ENCODE results near the gene MCF2L. TPM values are rescaled to one million over a fixed set of nuclear protein-coding genes. Genes with fewer than 3 reads are reported as not detected.

Gene MCF2L
- total RNA-seq, 3 donors from 2014 or later, result 33.4 to 77.3 (median 38.6) TPM

DNA sequence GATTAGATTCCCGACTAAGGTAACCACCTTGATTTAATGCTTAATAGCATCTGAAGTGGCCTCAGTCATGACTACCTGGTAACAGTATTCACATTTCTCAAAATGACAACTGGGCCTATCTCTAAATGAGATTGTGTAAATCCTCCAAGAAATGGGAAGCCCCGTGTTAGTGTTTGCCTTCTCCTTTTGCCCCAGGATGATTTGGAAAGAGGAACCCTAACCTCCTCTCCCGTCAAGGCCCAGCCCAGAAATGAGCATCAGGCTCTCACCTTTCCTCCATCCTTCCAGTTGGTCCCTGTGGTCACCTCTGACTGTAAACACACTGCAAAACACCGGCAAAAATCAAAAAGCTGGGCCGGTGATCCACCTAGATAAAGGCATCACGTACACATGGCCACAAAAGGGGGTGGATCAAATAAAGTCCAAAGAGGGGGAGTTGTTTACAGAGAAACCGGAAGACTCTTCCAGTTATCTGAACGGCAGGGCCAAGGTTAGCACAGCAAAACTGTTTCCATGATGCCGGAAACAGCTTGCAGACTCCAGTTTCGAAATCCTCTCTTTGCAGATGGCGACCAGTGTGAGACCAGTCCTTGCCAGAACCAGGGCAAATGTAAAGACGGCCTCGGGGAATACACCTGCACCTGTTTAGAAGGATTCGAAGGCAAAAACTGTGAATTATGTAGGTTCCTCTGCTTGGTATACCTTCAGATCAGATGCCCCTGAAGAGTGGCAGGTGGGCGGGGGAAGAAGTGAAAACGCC, 170.0 kb downstream of the MCF2L start:
- TF ChIP-seq POLR2AphosphoS5 (IDR thresholded peaks at IDR 0.05), result no peak
- no peak for TF ChIP-seq POLR2A (IDR thresholded peaks at IDR 0.05)
- TF ChIP-seq, protein P1, sequence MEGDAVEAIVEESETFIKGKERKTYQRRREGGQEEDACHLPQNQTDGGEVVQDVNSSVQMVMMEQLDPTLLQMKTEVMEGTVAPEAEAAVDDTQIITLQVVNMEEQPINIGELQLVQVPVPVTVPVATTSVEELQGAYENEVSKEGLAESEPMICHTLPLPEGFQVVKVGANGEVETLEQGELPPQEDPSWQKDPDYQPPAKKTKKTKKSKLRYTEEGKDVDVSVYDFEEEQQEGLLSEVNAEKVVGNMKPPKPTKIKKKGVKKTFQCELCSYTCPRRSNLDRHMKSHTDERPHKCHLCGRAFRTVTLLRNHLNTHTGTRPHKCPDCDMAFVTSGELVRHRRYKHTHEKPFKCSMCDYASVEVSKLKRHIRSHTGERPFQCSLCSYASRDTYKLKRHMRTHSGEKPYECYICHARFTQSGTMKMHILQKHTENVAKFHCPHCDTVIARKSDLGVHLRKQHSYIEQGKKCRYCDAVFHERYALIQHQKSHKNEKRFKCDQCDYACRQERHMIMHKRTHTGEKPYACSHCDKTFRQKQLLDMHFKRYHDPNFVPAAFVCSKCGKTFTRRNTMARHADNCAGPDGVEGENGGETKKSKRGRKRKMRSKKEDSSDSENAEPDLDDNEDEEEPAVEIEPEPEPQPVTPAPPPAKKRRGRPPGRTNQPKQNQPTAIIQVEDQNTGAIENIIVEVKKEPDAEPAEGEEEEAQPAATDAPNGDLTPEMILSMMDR (IDR thresholded peaks at IDR 0.05), result no peak
- Histone ChIP-seq H3K4me3 (no peak overlapping the region), H3K9me3 (no peaks in the 10 kb centered on the region), H3K27ac (no peak overlapping the region), H3K36me3 (no peaks in the 10 kb centered on the region), H3K27me3 (no peaks in the 10 kb centered on the region), H3K4me1 (no peaks in the 10 kb centered on the region)
- intact Hi-C loops (cut with DNase I; ENCODE audit: low total_unique reads), result no loop called here
- DNase-seq (ENCODE audit: low spot score in 2 of 2), result peak in 1 of 2 donors; percentile 27

GRCh38 chr13:113139577-113139976, 170.6 kb downstream of the MCF2L start:
- H3K36me3 ChIP-seq, result no peaks in the 10 kb centered on the region

DNA sequence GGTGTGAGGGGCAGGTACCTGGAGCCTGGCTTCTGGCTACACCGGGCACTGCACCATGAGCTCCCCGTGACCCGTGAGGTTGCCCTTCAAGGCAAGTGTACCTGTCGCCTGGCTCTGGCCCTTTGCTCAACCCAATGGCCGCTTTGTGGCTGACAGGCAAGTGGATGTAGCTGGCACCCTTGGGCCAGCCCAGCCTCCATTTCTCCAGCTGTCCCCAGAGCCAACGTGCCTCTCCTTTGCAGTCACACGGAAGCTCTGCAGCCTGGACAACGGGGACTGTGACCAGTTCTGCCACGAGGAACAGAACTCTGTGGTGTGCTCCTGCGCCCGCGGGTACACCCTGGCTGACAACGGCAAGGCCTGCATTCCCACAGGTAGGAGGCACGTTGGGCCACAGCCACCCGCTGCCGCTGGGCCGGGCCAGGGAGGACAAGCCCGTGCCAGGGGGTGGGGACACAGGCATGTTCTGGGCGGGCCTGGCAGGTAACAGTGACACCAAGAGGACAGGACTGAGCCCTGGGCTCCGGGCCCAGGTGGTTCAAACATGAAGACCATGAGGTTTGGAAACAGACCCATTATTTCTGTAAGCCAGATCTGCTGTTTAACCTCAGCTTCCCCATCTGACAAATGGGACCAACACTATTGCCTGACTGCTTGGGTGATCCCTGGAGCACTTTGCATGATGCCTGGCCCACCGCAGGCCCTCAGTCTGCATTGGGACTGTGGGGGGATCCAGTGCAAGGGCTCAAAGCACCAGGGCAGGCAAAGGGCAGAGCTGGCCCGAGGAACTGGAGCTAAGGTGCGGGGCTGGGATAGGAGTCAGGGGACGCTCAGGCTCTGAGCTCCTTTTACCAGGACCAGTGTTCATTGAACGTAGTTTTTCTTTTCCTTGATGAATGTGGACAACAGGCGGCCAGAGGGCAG, 171.9 kb downstream of the MCF2L start:
- no peaks in the 10 kb centered on the region for H3K36me3 ChIP-seq

More at GRCh38 chr13:113139577-113139976, 170.6 kb downstream of the MCF2L start:
- H3K9me3 ChIP-seq, result no peaks in the 10 kb centered on the region
- no peak overlapping the region for H3K27ac ChIP-seq
- no peak overlapping the region for H3K4me3 ChIP-seq
- H3K27me3 ChIP-seq, result no peaks in the 10 kb centered on the region
- TF ChIP-seq, protein P1 (IDR thresholded peaks at IDR 0.05), result no peak
- TF ChIP-seq POLR2AphosphoS5 (IDR thresholded peaks at IDR 0.05) (no peak), POLR2A (IDR thresholded peaks at IDR 0.05) (no peak)
- H3K4me1 ChIP-seq, result no peaks in the 10 kb centered on the region
- DNase-seq (ENCODE audit: low spot score in 2 of 2), result no peak
- intact Hi-C loops (cut with DNase I; ENCODE audit: low total_unique reads), result no loop called here

GRCh38 chr13:113141601-113141970, 172.6 kb downstream of the MCF2L start:
- no peaks in the 10 kb centered on the region for H3K27me3 ChIP-seq

More for the DNA sequence above, 171.9 kb downstream of the MCF2L start:
- Histone ChIP-seq H3K4me1 (no peaks in the 10 kb centered on the region), H3K27me3 (no peaks in the 10 kb centered on the region), H3K27ac (no peak overlapping the region), H3K9me3 (no peaks in the 10 kb centered on the region), H3K4me3 (no peak overlapping the region)
- TF ChIP-seq POLR2AphosphoS5 (IDR thresholded peaks at IDR 0.05), result no peak
- no peak for TF ChIP-seq POLR2A (IDR thresholded peaks at IDR 0.05)
- TF ChIP-seq, protein P1 (IDR thresholded peaks at IDR 0.05), result no peak
- peak; percentile 31 to 45 for DNase-seq (ENCODE audit: low spot score in 2 of 2)
- intact Hi-C loops (cut with DNase I; ENCODE audit: low total_unique reads), result no loop called here

More at GRCh38 chr13:113141601-113141970, 172.6 kb downstream of the MCF2L start:
- Histone ChIP-seq H3K4me3 (no peak overlapping the region), H3K9me3 (no peaks in the 10 kb centered on the region), H3K36me3 (no peaks in the 10 kb centered on the region), H3K4me1 (no peaks in the 10 kb centered on the region), H3K27ac (no peak overlapping the region)
- DNase-seq (ENCODE audit: low spot score in 2 of 2), result peak in 1 of 2 donors; percentile 35
- intact Hi-C loops (cut with DNase I; ENCODE audit: low total_unique reads), result no loop called here
- TF ChIP-seq POLR2AphosphoS5 (IDR thresholded peaks at IDR 0.05) (no peak), POLR2A (IDR thresholded peaks at IDR 0.05) (no peak)
- TF ChIP-seq, protein P1 (IDR thresholded peaks at IDR 0.05), result no peak

Measured in breast epithelium (tissue), 4 donors.